Right renal cortex interstitium (tissue), 3 donors: ENCODE data around the gene CUBN. TPM values are rescaled to one million over a fixed set of nuclear protein-coding genes. Genes with fewer than 3 reads are reported as not detected.
"Not testable (repeated sequence)": the region's sequence is repeated elsewhere in the genome, so short reads cannot be mapped to it uniquely, and the experiment has no call there.

Source experiments
- DNase-seq, 3 donors: peaks; one replicate each; pipeline ENCODE4 v3.0.0-alpha.2; 2013; ENCODE audit warnings: low read depth in 3 of 3, low spot score in 2 of 3
- polyA plus RNA-seq, 3 donors: library from polyadenylated mRNA; unstranded; fragments of 120-200 nt; gene quantifications; one replicate each; pipeline ENCODE4 v1.2.1, GENCODE V29; 2013; ENCODE audit not compliant: insufficient read length in 3 of 3

The CUBN gene
- polyA plus RNA-seq, 3 donors, result 182 to 256 (median 237) TPM

DNA sequence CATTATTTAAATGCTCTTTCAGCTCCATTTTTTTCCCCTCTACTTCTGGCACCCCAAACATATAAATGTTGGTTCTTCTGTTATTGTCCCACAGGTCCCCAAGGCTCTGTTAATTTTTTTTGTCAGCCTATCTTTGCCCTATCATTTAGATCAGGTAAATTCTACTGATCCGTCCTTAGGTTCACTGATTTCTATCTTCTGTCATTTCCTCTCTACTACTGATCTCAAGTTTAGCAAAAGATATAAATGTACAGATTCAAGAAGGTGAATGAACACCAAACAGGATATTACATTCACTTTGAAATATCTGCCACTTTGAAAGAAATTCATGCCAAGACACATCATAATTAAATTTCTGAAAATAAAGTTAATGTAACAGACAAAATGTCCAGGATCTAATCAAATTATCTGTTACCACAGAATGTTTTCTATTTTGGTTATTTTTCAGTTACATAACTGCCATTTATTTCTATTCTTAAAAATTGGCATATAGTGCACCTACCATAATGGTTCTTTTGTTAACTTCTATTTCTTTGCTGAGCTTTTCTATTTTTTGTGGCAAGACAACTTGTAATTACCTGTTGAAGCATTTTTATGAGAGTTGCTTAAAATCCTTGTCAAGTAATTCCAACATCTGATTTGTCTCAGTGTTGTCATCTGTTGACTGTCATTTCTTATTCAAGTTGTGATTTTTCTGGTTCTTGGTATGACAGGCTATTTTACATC lies 12.1 kb upstream of the CUBN start:
- no peak for DNase-seq

GRCh38 chr10:17140386-17140761 lies 10.8 kb upstream of the CUBN start:
- DNase-seq, result no peak

DNA sequence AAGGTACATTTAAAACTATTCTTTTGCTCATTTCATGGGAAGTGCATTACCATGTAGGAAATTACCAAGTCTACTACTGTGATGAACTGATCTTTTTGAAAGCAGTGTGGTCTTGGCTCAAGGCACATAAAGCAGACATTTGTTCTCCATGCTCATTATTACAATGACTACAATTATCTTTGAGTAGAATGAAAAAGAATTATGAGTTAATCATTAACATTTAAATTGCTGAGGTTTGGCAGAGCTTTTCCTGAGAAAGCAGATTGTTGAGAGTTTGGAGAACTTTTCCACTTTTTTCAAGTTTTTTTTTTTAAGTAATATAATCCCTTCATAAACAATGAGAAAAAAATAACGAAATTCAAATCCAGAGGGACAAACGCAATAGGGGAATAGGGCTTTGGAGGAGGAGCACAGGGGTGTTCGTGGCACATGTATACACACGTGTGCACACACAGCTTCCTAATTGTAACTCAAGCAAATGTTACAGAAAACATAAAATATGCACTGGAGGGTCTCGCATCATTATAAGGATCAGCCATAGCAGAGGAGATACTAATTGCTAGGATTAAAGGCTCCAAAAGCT lies 8.9 kb upstream of the CUBN start:
- no peak for DNase-seq

DNA sequence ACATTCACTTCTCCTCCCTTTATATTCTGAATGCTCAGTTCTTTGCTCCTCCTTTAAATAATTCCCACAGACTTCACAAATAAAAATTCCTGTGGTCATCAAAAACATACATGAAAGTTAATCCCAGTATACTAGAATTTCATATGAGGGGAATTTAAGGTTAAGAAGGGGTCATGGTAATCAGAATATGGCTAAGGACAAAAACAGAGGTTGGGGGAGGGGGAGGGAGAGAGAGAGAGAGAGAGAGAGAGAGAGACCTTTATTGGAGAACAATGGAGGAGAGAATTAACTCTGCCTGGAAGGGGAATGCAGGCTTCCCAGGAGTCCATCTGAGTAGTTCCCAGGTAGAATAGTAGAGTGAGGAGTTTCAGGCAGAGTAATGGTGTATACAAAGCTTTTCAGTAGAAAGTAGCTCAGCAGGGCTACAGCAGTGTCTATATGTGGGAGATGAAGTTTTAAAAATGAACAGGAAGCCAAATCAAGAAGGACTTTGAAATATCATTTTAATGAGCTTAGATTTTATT lies 5.2 kb upstream of the CUBN start:
- no peak for DNase-seq

DNA sequence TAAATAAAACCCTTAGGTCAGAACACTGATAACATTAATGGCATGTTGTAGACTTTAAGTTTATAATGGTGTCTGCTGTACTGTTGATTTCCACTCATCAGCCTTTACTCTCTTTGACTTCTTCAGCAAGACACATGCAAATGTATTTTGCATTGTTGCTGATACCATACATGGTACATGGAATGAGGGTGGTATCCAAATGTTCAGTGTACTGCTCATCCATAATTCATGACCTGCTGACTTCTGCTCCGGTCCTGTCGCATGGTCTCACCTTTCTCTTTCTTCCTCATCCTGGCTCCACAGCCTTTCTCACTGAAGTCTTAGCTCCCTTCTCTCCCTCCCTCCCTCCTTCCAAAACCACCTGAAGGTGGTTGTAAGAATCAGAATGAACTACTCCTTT lies 4.7 kb upstream of the CUBN start:
- no peak for DNase-seq

DNA sequence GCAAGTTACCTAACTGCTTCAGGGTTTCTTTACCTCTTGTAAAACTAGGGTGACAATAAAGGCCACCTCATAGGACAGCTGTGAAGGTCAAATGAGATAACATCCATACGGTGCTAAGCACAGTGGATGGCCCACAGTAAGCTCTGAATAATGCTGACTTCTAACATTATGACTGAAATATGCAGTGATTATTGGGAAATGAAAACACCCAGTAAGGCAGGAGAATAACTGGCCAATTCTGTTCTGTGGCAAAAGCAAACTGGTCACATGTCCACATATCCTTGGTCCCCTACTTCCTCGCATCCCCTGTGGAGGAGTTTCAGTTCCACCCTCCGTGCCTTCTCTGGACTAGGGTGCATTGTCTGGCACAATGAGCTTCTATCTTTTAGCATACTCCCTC lies 1.4 kb downstream of the CUBN start:
- no peak for DNase-seq

DNA sequence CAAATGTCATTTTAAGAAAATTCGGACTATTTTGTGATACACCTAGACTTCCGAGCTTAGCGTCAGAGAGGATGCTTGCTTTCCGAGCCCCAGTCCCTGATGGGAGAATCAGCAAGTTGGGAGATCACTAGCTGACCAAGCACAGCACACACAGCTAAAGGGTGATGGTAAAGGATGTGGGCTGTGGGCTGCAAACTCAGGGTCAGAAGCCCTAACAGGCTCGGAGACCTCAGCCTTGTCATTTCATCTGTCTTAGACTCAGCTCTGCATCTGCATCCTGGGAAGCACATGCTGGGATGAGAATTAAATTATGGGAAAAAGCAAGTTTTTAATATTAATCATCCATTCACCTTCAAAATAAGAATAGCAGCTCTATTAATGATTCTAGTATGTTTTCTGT lies 3.3 kb downstream of the CUBN start:
- no peak for DNase-seq

DNA sequence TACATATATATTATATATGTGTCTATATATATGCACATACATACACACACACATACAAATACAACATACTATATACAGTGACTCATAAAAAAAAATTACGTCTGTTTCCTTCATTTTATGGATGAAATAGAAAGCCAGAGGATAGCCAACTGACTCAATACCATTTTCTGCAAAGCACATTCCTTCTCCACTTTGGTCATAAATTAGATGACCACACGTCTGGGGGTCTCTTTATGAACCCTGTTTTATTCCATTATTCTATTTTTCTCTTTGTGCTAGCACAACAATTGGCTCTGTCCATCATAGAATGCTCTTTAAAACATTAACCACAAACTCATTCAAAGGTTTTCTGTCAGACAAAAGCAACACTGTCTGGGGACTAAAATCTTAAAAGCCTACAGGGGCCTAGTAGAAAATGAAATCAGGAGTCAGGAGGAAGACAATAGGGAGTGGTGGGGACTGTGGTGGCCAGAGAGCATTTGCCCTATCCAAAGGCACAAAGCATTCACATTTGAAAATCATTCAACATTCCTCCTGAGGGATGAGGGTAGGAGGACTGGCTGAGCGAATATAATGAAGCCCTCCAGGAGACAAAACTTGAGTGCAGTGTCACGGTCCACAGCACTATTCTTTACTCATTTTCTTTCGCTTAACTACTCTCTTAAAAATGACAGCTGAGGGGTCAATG lies 4.3 kb downstream of the CUBN start:
- DNase-seq, result no peak

DNA sequence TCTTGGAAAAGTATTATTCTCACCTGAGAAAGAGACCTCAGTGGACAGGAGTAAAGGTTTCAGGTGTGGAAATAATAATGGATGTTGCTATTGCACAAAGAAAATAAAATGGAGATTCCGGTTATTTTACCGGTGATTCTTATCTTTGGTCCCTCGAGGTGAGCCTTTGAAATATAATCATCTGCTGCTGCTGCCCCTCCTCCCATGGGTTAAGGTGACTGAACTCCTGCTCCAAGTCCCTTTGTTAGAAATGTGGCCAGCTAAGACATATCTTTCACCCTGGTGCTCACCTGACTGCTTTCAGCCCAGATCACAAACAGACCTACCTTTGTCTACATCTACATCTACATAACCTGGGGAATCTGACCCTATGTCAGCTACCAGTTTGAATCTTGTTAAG lies 5.7 kb downstream of the CUBN start:
- DNase-seq, result no peak

- no peak for DNase-seq
Observed at GRCh38 chr10:17122726-17123661, 6.6 kb downstream of the CUBN start.

- DNase-seq, result no peak
Observed at GRCh38 chr10:17122052-17122451, 7.6 kb downstream of the CUBN start.

DNA sequence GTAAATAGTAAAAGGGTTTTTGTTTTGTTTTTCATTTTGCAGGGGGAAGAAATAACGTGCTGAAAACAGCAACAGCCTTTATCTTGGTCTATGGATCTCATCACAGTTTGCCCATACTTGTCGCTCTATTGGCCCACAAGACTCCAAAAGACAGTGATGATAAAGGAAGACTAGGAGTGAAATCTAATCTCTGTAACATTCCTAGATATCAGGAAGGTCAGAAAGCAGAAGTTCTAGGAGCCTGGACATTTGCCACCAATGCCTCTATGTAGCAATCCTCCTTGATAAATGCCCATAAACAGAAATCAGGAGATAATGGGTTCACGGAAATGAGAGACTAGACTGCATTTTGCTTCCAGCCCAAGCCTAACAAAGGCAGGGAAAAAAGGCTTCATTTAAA lies 8.9 kb downstream of the CUBN start:
- DNase-seq, result no peak

DNA sequence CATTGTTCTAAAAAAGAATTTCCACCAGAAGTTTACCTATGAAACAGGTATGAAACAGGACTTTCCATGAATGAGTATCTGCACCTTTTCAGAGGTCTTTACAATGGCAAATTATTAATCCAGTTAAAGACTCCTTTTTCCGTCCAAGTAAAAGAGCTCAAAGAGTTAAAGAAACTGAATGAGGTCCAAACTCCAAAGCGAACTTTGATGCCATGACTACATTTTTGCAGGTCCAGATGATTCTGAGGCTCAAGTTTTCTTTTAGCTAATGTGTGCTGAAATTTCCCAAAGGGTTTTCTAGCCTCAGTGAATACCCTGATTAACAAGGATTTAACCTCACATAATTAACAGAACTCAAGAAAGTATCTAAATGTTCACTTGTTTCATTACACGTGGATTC lies 9.8 kb downstream of the CUBN start:
- DNase-seq, result no peak

DNA sequence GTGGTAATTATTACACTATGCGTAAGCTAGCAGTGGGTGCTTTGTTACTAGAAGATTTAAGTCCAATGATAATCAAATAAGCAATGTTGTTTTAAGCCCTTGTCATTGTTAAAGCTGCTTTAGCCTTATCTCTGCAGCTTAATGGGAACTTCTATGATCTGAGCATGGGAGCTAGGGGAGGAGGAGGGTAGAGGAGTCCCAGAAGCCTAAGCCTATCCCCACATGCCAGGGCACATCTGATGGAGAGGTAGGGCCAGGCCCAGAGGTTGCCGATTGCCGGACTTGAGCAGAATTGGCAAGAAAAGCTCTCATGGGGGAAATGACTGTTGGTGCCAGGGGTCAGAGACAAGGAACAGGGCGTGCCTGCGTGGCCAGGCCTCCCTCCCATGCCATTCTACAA lies 13.4 kb downstream of the CUBN start:
- DNase-seq, result no peak

DNA sequence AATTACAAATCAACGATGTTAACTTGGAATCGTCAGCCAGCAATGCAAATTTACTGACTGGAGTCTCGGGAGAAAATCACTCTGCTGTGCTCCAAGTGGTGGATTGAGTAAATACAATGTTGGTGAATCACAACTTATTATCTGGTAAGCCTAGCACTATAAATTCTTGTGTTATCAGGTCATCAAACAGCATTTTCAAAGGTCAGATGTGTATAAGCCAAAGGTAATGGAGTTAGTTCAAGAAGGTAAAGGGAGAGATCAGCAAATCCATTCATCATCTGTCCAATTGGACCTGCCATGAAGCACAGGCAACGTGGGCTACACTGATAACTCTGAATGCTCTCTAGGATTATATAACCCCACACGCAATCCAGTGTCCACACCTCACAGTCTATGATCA lies 13.9 kb downstream of the CUBN start:
- DNase-seq, result no peak

GRCh38 chr10:17114878-17115444 lies 14.7 kb downstream of the CUBN start:
- not testable (repeated sequence) for DNase-seq

DNA sequence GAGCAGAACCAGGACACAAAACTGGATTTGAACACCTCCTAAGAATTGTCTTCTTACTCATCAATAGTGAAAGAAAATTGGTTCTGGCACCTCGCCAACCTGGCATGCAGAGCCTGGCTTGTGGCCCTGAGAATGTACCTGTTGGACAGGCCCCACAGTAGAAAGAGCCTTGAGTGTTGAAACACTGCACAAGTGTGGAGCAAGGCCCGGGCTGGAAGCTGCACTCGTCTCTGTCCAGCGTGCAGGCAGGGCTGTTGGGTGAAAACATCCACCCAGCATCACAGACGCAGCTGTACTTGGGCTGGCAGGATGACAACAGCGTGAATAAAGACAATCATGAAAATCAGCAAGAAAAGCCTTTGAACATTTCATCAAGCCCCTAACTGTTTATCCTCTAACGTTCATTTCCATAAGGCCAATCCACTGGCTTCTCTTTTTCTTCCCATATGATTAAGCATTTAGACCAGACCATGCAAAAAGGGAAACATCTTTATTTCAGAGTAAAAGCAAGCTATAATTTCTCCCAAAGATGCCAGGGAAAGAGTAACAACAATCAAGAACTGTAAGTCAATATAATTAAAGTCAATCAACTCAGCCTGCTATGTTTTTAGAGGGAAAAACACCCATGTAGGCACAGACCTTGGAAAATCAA lies 15.6 kb downstream of the CUBN start:
- DNase-seq, result no peak

DNA sequence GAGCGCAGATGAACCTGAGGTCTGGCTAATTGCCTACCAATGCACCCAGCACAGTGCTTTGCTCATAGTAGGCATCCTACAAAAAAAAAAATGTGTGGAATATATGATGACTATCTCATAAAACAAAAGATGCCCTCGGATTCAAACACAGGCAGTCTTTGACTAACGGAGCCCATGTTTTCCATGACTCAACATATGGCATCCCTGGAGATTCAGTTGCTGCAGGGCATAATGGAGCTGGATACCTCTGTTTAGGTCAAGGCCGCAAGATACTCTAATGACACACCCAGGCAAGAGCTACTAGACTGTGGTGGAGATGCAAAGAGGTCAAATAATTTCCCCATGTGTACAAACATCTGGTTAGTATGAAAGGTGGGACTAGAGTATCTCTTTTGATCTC lies 16.3 kb downstream of the CUBN start:
- DNase-seq, result no peak

DNA sequence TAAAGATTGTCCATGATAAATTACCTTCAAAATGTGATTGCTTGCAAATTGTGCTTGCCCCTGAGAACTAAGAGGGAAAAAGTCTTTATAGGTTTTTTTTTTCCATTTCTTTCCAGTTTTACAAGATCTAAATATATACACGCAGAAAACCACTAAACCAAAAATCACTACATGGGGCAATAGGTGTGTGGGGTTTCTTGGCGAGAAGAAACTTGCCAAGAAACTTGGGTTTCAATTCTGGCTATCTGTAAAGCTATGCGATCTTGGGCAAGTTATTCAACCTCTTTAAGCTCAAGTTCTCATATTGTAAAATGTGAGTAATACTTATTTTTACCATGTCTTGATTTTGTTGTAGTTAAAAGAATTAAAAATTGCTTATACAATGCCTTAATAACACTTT lies 17.0 kb downstream of the CUBN start:
- no peak for DNase-seq
